ENCODE measurements around the gene DNAJB6.

DNA sequence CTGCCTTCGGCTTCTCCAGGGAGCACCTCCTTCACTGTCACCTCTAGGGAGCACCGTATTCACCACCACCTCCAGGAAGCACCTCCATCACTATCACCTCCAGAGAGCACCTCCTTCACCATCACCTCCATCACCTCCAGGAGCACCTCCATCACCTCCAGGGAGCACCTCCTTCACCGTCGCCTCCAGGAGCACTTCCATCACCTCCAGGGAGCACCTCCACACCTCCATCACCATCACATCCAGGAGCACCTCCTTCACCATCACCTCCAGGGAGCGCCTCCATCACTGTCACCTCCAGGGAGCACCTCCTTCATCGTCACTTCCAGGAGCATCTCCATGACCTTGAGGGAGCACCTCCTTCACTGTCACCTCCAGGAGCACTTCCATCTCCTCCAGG is 102.3 kb downstream of the DNAJB6 start:
- TF ChIP-seq CTCF (IDR thresholded peaks at IDR 0.05; ENCODE audit: insufficient read depth, low read length, poor library complexity, severe bottlenecking) (no peak), EZH2phosphoT487 (conservative IDR thresholded peaks at IDR 0.05; ENCODE audit: low read length) (no peak)
